Osteoblast (primary cell): Measurements from ENCODE around the gene PSMD4. TPM values are rescaled to one million over a fixed set of nuclear protein-coding genes. Genes with fewer than 3 reads are reported as not detected.

Experiments
- DNase-seq: peaks from one replicate; pipeline ENCODE4 v3.0.0; 2011; ENCODE audit warnings: low spot score, mixed read lengths; ENCODE audit not compliant: insufficient read length; ENCODE audit errors: missing footprints
- H2AFZ ChIP-seq: 2 replicates; pipeline ENCODE4 v1.6.0; 2011; ENCODE audit warnings: mild to moderate bottlenecking, low read length
- H3K27ac ChIP-seq: 2 replicates; pipeline ENCODE4 v1.5.1; 2011; ENCODE audit warnings: mild to moderate bottlenecking, low read depth, low read length, moderate library complexity
- H3K27me3 ChIP-seq: 2 replicates; pipeline ENCODE4 v1.6.0; 2012; ENCODE audit warnings: mild to moderate bottlenecking, control low read depth, inconsistent platforms, low read length, moderate library complexity; ENCODE audit not compliant: insufficient read depth
- H3K36me3 ChIP-seq: 2 replicates; pipeline ENCODE4 v1.5.1; 2011; ENCODE audit warnings: mild to moderate bottlenecking, low read length, control low read depth, moderate library complexity; ENCODE audit not compliant: insufficient read depth
- H3K4me1 ChIP-seq: 2 replicates; pipeline ENCODE4 v1.5.1; 2011; ENCODE audit warnings: mild to moderate bottlenecking, low read length, control low read depth, moderate library complexity; ENCODE audit not compliant: insufficient read depth
- H3K4me2 ChIP-seq: 2 replicates; pipeline ENCODE4 v1.6.0; 2011; ENCODE audit warnings: mild to moderate bottlenecking, low read length; ENCODE audit not compliant: insufficient read depth
- H3K4me3 ChIP-seq: fragments of 200-600 bp; sonication (generic); 3 replicates; pipeline ENCODE4 v1.5.1; 2012; ENCODE audit warnings: mild to moderate bottlenecking, low read length, inconsistent platforms; ENCODE audit not compliant: insufficient read depth
- H3K79me2 ChIP-seq: 2 replicates; pipeline ENCODE4 v1.6.0; 2012; ENCODE audit warnings: mild to moderate bottlenecking, low read length, control low read depth, inconsistent platforms; ENCODE audit not compliant: insufficient read depth
- H3K9me3 ChIP-seq: 2 replicates; pipeline ENCODE4 v1.5.1; 2011; ENCODE audit warnings: low read depth, low read length, control low read depth
- H4K20me1 ChIP-seq: 2 replicates; pipeline ENCODE4 v1.6.0; 2012; ENCODE audit warnings: mild to moderate bottlenecking, low read length, control low read depth; ENCODE audit not compliant: insufficient read depth
- total RNA-seq: library from RNA; depleted of rRNA; stranded (reverse); fragments of >200 nt; gene quantifications from 2 replicates; pipeline ENCODE4 v1.2.3, GENCODE V29; 2012
- TF ChIP-seq, protein P1 (sequence below): IDR thresholded peaks from 2 replicates; pipeline ENCODE4 v1.5.1; 2011; ENCODE audit warnings: mild to moderate bottlenecking, low read depth, low read length, moderate library complexity; ENCODE audit errors: extremely low read depth

PSMD4 gene
- total RNA-seq, 1 donor = 140 TPM

DNA sequence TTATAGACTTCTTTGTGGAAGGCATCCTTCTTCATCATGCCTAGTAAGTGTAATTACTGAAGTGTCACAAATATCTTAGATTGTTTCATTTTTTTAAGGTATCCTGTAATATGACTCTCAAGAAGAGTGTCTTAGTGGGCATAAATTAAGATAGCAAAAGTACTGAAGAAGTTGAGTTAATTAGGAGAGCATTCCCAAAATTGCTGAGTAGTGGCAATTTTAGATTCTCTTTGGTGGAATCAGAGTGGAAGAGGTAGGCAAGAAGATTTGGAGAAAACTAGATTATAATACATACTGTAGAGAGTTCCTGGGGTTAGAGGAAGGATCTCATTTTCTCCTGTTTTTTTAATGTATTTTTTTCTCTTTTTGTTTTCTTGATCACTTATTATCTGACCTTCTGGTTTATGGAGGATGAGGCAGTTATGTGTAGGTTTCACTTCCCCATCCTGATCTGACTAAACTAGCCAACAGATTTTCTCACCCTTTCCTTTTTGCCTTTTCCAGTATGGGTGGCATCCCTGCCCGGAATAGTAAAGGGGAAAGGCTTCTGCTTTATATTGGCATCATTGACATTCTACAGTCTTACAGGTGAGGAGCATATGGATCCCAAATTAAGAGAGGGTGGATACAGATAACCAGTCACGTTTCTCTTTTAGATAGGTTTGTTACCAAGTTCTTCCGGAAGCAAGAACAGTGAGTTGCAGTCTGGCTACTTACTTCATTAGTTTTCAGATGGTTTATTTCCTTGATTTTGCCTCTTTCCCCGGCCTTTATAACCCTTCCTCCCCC lies 16.7 kb upstream of the PSMD4 start:
- peak overlapping the region; percentile 42 for H3K27ac ChIP-seq
- no peak for DNase-seq
- no peak overlapping the region for H2AFZ ChIP-seq
- no peak overlapping the region for H3K4me3 ChIP-seq
- peaks cover 17% of the 10 kb centered on the region for H3K4me1 ChIP-seq
- TF ChIP-seq, protein P1, sequence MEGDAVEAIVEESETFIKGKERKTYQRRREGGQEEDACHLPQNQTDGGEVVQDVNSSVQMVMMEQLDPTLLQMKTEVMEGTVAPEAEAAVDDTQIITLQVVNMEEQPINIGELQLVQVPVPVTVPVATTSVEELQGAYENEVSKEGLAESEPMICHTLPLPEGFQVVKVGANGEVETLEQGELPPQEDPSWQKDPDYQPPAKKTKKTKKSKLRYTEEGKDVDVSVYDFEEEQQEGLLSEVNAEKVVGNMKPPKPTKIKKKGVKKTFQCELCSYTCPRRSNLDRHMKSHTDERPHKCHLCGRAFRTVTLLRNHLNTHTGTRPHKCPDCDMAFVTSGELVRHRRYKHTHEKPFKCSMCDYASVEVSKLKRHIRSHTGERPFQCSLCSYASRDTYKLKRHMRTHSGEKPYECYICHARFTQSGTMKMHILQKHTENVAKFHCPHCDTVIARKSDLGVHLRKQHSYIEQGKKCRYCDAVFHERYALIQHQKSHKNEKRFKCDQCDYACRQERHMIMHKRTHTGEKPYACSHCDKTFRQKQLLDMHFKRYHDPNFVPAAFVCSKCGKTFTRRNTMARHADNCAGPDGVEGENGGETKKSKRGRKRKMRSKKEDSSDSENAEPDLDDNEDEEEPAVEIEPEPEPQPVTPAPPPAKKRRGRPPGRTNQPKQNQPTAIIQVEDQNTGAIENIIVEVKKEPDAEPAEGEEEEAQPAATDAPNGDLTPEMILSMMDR = no peak
- no peaks in the 10 kb centered on the region for H3K27me3 ChIP-seq
- H3K36me3 ChIP-seq = peaks cover 91% of the 10 kb centered on the region
- peak overlapping the region; percentile 35 for H3K4me2 ChIP-seq
- peaks cover 6% of the 10 kb centered on the region for H4K20me1 ChIP-seq
- peaks cover 27% of the 10 kb centered on the region for H3K79me2 ChIP-seq
- no peaks in the 10 kb centered on the region for H3K9me3 ChIP-seq

DNA sequence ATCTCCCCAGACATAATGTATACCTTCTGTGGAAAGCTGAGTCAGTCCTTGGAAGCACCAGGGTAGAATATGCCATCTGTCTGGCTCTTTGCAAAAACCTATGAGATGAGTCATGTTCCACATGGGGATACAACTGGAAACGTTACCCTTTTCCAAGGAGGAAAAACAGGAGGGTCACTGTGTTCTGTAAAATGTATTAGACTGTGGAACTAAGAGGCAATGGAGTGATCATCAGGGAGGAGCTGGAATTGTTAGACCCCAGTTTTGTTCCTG lies 16.1 kb upstream of the PSMD4 start:
- Histone ChIP-seq H3K4me1 (peaks cover 17% of the 10 kb centered on the region), H3K36me3 (peaks cover 91% of the 10 kb centered on the region), H3K79me2 (peaks cover 31% of the 10 kb centered on the region), H3K9me3 (no peaks in the 10 kb centered on the region), H3K4me2 (peak overlapping the region; percentile 35), H3K27ac (peak overlapping the region; percentile 42), H3K27me3 (no peaks in the 10 kb centered on the region), H2AFZ (no peak overlapping the region), H4K20me1 (peaks cover 6% of the 10 kb centered on the region), H3K4me3 (no peak overlapping the region)
- TF ChIP-seq, protein P1 = no peak
- peak; percentile 86 for DNase-seq

DNA sequence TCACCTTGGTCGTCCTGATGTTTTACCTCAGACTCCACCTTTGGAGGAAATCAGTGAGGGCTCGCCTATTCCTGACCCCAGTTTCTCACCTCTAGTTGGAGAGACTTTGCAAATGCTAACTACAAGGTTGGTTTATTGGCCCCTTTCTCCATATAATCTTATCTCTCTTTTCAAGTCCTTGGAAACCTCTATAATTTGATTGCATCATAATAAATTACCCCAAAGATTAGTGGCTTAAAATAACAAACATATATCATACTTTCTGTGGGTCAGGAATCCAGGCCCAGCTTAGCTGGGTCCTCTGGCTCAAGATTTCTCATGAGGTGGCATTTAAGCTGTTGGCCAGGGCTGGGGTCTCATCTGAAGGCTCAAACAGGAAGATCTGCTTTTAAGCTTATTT lies 12.1 kb upstream of the PSMD4 start:
- DNase-seq = no peak
- H3K27me3 ChIP-seq = no peaks in the 10 kb centered on the region
- H3K27ac ChIP-seq = no peak overlapping the region
- H3K79me2 ChIP-seq = peaks cover 14% of the 10 kb centered on the region
- H2AFZ ChIP-seq = no peak overlapping the region
- TF ChIP-seq, protein P1 = no peak
- H3K9me3 ChIP-seq = no peaks in the 10 kb centered on the region
- peaks cover 15% of the 10 kb centered on the region for H3K4me1 ChIP-seq
- peaks cover 87% of the 10 kb centered on the region for H3K36me3 ChIP-seq
- peaks cover 7% of the 10 kb centered on the region for H4K20me1 ChIP-seq
- no peak overlapping the region for H3K4me2 ChIP-seq
- no peak overlapping the region for H3K4me3 ChIP-seq

DNA sequence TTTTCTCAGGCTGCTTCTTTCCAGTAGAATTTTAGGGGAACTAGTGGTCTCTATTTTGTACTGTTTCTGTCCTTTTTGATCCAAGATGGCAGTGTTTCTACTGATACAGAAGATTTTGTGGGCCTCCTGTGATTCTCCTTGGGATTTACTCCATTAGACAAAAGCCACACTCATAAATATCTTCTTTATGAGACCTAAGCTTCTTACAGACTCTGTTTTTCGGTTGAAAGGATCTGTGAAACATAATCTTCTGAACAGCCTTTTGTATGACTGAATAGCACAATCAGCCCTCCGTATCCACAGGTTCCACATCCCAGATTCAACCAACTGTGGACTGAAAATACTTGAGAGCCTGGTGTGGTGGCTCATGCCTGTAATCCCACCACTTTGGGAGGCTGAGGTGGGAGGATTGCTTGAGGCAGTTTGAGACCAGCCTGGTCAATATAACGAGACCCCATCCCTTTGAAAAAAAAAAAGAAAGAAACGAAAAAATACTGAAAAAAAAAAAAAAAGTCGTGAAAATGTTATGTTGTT lies 10.8 kb upstream of the PSMD4 start:
- TF ChIP-seq, protein P1 = no peak
- Histone ChIP-seq H3K79me2 (peaks cover 14% of the 10 kb centered on the region), H4K20me1 (peaks cover 2% of the 10 kb centered on the region), H3K9me3 (no peaks in the 10 kb centered on the region), H3K4me2 (no peak overlapping the region), H3K4me3 (no peak overlapping the region), H3K4me1 (peaks cover 1% of the 10 kb centered on the region), H3K36me3 (peaks cover 92% of the 10 kb centered on the region), H3K27me3 (no peaks in the 10 kb centered on the region), H3K27ac (no peak overlapping the region), H2AFZ (no peak overlapping the region)
- no peak for DNase-seq
